ENCODE results near the gene LTK.

The LTK gene

GRCh38 chr15:41495736-41496599, 17.7 kb downstream of the LTK start:
- DNase-seq: no peak

GRCh38 chr15:41494922-41495735, 18.5 kb downstream of the LTK start:
- DNase-seq: no peak

GRCh38 chr15:41494190-41494921, 19.3 kb downstream of the LTK start:
- no peak for DNase-seq

- no peak for DNase-seq
Observed at GRCh38 chr15:41493902-41494189, 19.8 kb downstream of the LTK start.

- peak; percentile 65 for DNase-seq
Observed at GRCh38 chr15:41493205-41493901, 20.3 kb downstream of the LTK start, which contains the start of gene ITPKA. Gene ITPKA (plus strand): TSS chr15:41493874. CDS start chr15:41493928, 54 bp downstream.

- no peak for DNase-seq
Observed at GRCh38 chr15:41492597-41493204, 20.9 kb downstream of the LTK start.

- no peak for DNase-seq
Observed at GRCh38 chr15:41491889-41492288, 21.7 kb downstream of the LTK start.

GRCh38 chr15:41490355-41490754, 23.3 kb downstream of the LTK start:
- DNase-seq: no peak

GRCh38 chr15:41489641-41490040, 24.0 kb downstream of the LTK start:
- DNase-seq: no peak

- no peak for DNase-seq
Observed at GRCh38 chr15:41487802-41488201, 25.8 kb downstream of the LTK start.

- DNase-seq: no peak
Observed at GRCh38 chr15:41487381-41487780, 26.2 kb downstream of the LTK start.

GRCh38 chr15:41486286-41486685, 27.3 kb downstream of the LTK start:
- no peak for DNase-seq

GRCh38 chr15:41484937-41485625, 28.5 kb downstream of the LTK start:
- no peak for DNase-seq

- no peak for DNase-seq
Observed at GRCh38 chr15:41483519-41483918, 30.1 kb downstream of the LTK start.

GRCh38 chr15:41483115-41483514, 30.5 kb downstream of the LTK start:
- DNase-seq: no peak

- DNase-seq: no peak
Observed at GRCh38 chr15:41482110-41482877, 31.3 kb downstream of the LTK start.

- DNase-seq: no peak
Observed at GRCh38 chr15:41480396-41481140, 33.1 kb downstream of the LTK start.

- DNase-seq: no peak
Observed at GRCh38 chr15:41476416-41477048, 37.1 kb downstream of the LTK start.

- DNase-seq: no peak
Observed at GRCh38 chr15:41474941-41475340, 38.7 kb downstream of the LTK start.

GRCh38 chr15:41474436-41474835, 39.2 kb downstream of the LTK start:
- no peak for DNase-seq

Data from NCI-H1436 treated with DMSO at 0.1 percent for 48 hours (cell line).